RCC 7860 (cell line): Measurements from ENCODE around the gene KDM5C.

Experiments
- DNase-seq: peaks from one replicate; pipeline ENCODE4 v3.0.0-alpha.2; 2015; ENCODE audit warnings: low spot score
- FAIRE-seq: peaks from 2 replicates; lab custom pipeline; 2012; peaks lifted over from hg19 to GRCh38; lab: Jason Lieb, UNC

Gene KDM5C

DNA sequence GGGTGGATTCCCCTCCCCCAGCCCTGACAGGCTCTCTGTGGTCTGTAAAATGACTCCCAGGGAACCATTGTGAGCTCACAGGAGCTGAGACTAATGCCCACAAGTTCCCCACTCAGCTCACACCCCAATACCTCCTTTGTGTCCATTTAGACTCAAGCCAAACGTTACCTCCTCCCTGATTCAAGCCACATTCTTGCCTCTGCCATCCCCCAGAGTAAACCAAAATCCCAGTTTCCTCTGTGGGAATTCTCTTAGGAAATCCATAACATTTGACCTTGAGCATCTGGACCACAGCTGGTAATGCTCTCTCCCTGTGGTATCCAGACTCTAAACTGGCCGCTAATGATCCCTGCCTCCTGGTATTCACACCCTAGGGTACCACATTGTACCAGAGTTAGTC lies 26.3 kb upstream of the KDM5C start:
- DNase-seq (no peak), FAIRE-seq (no peak)

- DNase-seq (no peak), FAIRE-seq (no peak)
Observed at GRCh38 chrX:53250556-53250955, 25.5 kb upstream of the KDM5C start.

DNA sequence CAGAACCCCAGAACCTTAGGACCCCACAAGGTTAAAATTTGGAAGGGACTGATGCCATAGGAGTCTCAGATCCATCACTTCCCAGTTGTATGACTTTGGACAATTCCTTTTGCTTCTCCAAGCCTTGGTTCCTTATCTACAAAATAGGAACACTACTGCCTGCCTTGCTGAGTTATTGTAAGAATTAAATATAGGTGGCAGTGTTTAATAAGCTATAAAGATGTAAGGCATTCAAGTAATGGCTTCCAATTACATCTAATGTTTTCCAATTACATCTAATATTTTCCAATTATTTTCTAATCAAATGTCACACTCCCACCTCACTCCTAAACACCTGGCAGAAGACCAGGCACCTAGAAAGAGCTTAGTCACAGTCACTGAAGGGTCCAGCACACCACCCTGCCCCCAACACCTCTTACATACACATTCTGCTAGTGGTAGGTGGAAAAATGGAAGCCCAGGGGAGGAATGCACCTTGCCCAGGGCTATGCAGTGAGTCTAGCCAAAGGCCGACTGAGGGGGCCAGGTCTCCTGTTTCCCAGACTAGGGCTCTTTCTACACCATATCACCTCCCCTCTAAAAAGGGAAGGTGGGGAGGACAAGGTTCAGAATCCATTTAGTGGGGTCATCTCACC lies 24.5 kb upstream of the KDM5C start:
- FAIRE-seq (no peak), DNase-seq (no peak)

DNA sequence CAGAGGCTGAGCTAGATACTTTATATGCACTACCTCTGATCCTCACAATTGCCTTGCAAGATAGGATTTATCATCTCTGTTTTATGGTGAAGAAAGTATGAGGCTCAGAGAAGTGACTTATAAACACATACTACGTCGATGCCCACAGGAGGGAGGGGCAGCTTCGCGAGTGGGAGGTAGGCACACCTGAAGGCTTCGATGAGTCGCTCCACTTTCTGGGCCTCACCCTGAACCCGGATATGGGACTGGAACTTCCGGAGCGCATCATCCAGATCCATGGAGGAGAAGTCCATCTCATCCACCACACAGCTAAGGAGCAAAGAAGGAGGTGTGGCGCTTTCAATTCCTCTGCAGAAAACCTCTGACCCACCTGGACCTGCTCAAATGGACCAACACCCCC lies 22.9 kb upstream of the KDM5C start:
- FAIRE-seq = no peak
- no peak for DNase-seq

DNA sequence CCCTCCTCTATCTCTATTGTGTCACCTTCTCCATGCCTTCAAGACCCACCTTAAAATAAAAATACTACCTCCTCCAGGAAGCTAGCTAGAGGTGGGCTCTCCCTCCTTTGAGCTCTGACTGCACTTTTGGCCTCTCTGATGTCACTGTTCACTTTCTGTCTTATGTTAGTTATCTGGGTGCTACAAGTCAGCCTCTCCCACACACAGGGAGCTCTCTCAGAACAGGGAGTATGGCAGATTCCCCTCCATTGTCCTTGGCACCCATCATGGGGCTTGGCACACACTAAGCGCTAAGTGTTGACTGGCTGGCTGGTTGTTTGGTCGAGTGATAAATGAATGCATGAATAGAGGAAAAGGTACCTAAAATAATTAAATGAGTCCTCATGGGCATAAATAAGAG lies 21.2 kb upstream of the KDM5C start:
- FAIRE-seq (no peak), DNase-seq (no peak)

DNA sequence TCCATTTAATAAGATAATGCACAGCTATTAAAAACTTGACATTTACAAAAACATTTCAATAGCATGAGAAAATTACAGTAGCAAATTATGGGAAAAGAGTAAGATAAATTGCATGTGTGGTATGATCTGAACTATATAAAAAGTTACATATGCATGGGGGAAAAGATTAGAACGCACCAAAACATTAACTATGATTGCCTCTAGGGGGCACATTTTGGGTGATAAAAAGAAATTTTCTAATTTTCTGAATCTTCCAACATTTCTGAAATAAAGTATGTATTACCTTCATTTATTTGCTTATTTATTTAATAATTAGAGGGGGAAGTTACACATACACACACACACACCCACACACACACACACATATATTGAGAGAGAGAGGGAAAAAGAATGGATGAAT lies 19.6 kb upstream of the KDM5C start:
- DNase-seq (no peak), FAIRE-seq (peak; percentile 49)

GRCh38 chrX:53242310-53242709 lies 17.3 kb upstream of the KDM5C start:
- DNase-seq (no peak), FAIRE-seq (no peak)

DNA sequence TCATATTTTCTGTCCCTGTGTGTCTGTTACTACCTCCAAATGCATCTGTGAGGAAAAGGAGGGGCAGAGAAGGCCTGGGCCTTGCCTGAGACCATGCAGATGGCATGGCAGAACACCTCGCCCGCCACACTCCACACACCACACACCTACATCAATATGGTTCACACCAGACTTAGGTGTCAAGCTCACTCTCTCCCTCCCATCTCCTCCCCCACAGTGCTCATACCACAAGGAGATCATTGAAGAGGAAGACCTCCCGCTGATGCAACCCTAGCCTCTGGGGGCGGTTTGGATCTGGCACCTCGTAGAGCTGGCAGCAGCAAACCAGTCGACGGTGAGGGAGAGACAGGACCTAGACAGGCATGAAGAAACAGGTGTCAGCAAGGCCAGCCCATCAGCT lies 16.6 kb upstream of the KDM5C start:
- no peak for FAIRE-seq
- no peak for DNase-seq

DNA sequence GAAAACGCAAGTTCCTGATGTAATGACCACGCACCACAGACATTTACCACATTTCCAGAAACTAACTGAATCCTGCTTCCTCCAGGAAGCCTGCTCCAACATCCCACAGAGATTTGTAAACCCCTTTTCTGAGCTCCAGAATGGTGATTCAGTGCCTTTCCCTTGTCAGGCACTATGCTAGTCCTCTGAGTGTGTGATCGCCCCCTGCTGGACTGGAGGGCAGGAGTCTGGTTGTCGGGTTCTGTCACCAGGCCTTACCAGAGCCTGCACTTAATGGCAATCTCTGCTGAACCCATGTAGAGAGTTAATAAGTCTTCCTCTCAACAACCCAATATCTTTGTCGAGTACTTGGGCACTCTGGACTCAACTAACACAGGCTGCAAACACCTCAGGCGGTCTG lies 14.5 kb upstream of the KDM5C start:
- no peak for FAIRE-seq

DNA sequence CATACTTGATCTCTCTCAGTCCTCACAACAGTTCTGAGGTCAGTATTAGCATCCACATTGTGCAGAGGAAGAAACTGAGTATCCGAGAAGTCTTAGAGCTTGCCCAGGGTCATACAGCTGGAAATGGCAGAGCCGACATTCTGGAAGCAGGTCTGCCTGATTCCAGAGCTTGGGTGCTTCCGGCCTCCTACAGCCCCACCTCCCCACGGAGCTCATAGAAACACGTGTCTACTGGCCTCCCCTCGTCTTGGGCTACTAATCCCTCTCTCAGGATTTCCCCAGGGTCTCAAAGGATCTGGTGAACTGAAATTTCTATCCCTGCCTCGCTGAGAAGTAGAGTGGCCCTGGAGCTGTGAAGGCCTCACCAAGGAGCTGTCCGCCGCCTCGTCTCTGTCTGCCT lies 12.0 kb upstream of the KDM5C start:
- DNase-seq (no peak), FAIRE-seq (no peak)

More for the DNA sequence above, 14.5 kb upstream of the KDM5C start:
- DNase-seq = no peak

GRCh38 chrX:53236025-53236679 lies 11.1 kb upstream of the KDM5C start:
- DNase-seq (no peak), FAIRE-seq (no peak)

- FAIRE-seq = no peak
Observed at GRCh38 chrX:53235566-53235965, 10.6 kb upstream of the KDM5C start.

DNA sequence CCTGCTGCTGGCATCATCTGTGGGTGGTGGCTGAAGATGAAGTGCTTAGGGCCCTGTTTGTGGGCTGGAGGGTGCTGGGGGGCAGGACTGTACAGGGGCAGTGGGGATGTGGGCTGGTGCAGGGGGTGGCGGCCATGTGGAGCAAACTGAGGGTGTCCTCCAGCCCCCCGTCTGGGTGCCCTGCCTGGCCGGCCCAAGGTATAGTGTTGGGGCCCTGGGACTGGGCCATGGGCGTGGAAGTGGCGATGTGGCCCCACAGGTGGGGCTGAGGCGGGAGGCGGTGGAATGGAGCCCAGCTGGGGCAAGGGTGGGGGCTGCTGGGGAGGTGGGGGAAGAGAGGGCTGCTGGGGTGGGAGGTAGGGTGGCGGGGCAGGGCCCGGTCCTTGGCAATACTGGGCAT lies 9.5 kb upstream of the KDM5C start:
- FAIRE-seq (no peak), DNase-seq (no peak)

More at GRCh38 chrX:53235566-53235965, 10.6 kb upstream of the KDM5C start:
- no peak for DNase-seq

DNA sequence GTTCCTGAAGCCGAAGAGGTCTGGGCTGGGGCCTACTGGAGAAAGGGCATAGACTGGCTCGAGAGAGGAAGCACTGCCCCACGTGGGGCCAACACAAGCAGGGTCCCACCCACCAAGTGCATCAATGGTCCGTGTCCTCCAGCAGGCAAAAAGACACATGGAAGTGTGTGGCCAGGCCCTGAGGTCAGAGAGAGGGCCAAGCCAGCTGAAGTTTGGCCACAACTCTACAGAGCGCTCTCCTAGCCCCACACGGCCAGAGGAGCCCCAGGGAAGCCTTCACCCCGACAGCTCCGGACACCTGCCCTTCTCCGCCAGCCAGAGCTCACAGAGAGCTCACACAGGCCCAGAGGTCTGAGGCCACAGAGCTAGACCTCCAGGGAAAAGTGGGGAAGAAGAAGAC lies 8.5 kb upstream of the KDM5C start:
- FAIRE-seq (no peak), DNase-seq (no peak)

DNA sequence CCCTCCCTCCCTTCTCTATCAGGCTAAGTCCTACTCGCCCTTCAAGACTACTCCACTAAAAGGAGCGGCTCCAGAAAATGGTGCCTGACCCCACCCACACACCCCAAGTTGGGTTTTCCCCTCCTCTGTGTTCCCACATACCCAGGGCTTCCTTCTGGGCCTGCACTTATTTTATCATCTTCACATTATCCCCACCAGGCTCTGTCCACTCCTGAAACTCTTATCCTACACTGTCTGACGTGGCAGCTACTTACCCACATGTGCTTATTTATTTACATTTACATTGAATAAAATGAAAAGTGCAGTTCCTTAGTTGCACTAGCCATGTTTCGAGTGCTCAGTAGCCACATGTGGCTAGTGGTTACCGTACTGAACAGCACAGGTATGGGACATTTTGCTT lies 5.1 kb upstream of the KDM5C start:
- DNase-seq = no peak
- no peak for FAIRE-seq

DNA sequence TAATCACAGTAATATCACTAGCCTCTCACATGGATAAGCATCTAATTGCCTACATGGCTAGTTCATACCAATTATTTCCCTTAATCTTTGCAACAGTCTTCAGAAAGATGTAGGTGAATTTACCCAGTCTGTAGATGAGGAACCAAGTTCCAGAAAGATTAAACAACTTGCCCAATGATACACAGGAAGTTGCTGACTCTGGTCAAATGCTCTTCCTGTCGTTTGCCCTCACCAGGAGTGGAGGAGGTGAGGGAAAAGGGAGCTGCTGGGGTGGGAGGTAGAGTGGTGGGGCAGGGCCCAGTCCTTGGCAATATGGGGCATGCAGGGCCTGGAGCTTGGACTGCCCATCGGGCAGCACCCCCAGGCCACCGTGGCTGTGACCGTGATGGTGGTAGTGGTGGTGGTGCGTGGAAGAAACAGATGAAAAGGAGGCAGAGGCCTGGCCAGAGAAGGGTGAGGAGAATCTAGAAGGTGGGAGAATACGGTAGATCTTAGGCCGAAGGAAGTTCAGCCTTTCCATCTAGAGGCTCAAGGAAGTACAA lies 2.3 kb upstream of the KDM5C start:
- no peak for DNase-seq
- FAIRE-seq = no peak

DNA sequence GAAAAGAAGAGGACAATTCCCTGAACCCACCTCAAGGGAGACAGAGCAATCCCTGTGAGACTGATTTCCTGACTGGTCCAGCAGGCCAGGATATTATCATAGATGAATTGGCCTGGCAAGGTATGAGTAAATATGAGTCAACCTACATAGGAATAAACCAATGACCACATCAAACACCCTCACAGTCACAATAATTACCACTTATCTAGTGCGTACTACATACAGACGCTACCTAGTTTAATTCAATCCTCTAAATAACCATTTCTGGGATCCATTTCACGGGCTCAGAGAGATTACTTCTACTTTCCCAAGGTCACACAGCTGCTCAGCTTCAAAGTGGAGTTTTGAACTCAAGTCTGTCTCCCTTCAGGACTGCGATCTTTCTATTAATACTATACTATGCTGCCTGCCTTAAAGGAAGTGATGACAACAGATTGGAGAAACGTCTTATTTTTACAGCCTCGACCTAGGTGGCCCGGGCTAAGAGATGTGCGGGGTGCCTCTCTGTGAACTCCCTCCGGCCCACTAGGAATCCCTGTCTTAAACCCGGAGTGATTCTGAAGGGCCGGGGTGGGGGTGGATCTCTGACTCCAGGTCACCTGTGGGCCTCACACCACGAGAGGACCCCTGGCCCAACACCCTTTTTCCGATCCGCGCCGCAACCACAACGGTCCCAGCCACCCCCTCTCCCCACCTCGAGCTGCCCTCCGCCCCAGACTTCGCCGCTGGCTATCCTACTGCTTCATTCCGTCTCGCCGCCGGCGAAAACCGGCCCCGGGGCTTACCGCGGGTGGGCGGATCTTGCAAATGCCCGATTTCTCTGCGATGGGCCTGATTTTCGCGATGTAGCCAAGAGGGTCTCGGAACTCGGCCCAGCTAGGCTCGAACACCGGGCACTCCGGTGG lies 800 bp downstream of the KDM5C start:
- peak; percentile 79 for FAIRE-seq
- DNase-seq = peak; percentile 68

- FAIRE-seq (no peak), DNase-seq (no peak)
Observed at GRCh38 chrX:53223068-53223693, 1.8 kb downstream of the KDM5C start.

DNA sequence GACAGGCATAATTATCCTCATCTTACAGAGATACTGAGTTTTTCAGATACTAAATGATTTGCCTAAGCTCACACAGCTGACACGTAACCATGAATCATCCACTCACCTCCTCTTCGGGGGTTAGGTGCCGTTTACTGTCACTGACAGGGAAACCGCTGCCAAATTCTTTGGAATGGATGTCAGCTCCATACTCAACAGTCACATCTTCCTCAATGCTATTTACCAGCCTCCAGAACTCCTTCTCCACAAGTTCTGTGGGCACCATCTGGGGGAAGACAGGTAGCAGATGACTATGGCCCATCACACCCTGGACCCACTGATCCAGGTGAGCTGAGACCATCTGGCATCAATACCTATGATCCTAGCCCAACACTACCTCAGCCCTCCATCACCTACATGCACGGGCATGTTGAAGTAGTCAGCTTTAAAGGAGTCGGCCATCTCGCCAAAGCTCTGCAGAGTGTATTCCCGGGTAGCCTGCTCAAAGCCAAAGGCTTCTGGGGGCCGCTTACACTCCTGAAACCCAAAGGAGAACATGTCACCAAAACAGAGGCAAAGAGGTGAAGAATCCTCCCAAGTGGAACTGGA lies 13.5 kb downstream of the KDM5C start:
- FAIRE-seq (no peak), DNase-seq (no peak)

DNA sequence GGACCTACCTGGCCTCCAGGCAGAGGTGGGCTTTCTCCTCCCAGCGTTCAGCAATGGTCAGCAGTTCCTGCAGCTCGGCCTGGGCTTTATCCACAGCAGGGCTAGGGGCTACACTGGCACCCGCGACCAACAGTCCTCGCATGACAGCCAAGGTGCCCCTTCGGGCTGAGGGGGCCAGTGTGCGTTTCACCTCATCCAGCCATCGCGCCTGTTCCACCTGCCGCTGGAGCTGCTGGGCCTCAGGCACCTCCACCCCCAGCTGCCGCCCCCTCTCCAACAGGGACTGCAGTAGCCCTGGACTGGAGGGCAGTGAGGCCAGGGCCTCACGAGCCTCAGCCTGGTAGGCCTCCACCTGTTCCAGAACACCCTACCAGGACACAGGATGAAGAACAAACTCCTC lies 28.3 kb downstream of the KDM5C start:
- DNase-seq = no peak
- FAIRE-seq = no peak

DNA sequence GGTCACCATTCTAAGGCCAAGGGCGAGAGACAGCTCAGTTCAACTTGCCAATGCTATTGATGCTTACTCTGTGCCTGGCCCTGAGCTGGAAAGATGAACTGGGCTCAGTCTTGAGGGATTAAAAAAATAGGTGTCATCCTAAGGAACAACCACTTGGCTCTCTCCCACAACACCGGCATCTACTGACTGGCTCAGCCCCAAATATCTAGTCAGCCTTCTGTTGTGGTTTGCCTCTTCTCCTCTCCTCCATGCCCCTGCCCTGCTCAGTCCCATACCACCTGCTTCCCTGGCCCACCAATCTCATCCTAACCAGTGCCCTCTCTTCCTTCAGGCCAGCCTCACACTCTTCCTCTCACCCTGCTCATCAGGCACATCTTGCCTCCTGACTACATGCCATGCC lies 29.6 kb downstream of the KDM5C start:
- DNase-seq = no peak
- FAIRE-seq = no peak
